Karpas-422 (cell line): Measurements from ENCODE around the gene PLXNA1. TPM values are rescaled to one million over a fixed set of nuclear protein-coding genes. Genes with fewer than 3 reads are reported as not detected.

Experiments used
- DNase-seq: peaks from one replicate; pipeline ENCODE4 v3.0.0-alpha.2; 2015
- H2AFZ ChIP-seq: fragments of 200-600 bp; sonication (generic); 2 replicates; pipeline ENCODE4 v1.6.1; 2014; ENCODE audit warnings: antibody characterized with exemption, low read length, mixed read lengths
- H3K27ac ChIP-seq: fragments of 200-600 bp; sonication (generic); 2 replicates; pipeline ENCODE4 v1.5.1; 2014; ENCODE audit warnings: mild to moderate bottlenecking, low read length, moderate library complexity
- H3K27me3 ChIP-seq: fragments of 200-600 bp; sonication (generic); 2 replicates; pipeline ENCODE4 v1.6.1; 2014; ENCODE audit warnings: low read length, mixed read lengths
- H3K36me3 ChIP-seq: fragments of 200-600 bp; sonication (generic); 2 replicates; pipeline ENCODE4 v1.6.1; 2014; ENCODE audit warnings: low read length, mixed read lengths; ENCODE audit not compliant: insufficient read depth
- H3K4me1 ChIP-seq: fragments of 200-600 bp; sonication (generic); 2 replicates; pipeline ENCODE4 v1.6.1; 2014; ENCODE audit warnings: mild to moderate bottlenecking, low read length, mixed read lengths
- H3K4me2 ChIP-seq: fragments of 200-600 bp; sonication (generic); 2 replicates; pipeline ENCODE4 v1.6.1; 2014; ENCODE audit warnings: low read length, low read depth, mild to moderate bottlenecking; ENCODE audit not compliant: poor library complexity, severe bottlenecking
- H3K4me3 ChIP-seq: fragments of 200-600 bp; sonication (generic); 2 replicates; pipeline ENCODE4 v1.5.1; 2014; ENCODE audit warnings: mild to moderate bottlenecking, antibody characterized with exemption, low read length, mixed read lengths
- H3K79me2 ChIP-seq: fragments of 200-600 bp; sonication (generic); 2 replicates; pipeline ENCODE4 v1.6.1; 2014; ENCODE audit warnings: mild to moderate bottlenecking, low read length, mixed read lengths
- H3K9ac ChIP-seq: fragments of 200-600 bp; sonication (generic); 2 replicates; pipeline ENCODE4 v1.6.0; 2014; ENCODE audit warnings: low read length
- H3K9me2 ChIP-seq: fragments of 200-600 bp; sonication (generic), shearing (Covaris generic); replicated peaks from 2 replicates; pipeline ENCODE4 v1.6.0; 2014; ENCODE audit warnings: mild to moderate bottlenecking, low read length, moderate library complexity; ENCODE audit not compliant: insufficient read depth
- H3K9me3 ChIP-seq: fragments of 300-700, 200-600 bp; sonication (generic); 2 replicates; pipeline ENCODE4 v1.6.1; 2014; ENCODE audit warnings: low read length, mixed read lengths
- H4K20me1 ChIP-seq: fragments of 200-600 bp; sonication (generic); 2 replicates; pipeline ENCODE4 v1.6.1; 2014; ENCODE audit warnings: mild to moderate bottlenecking, antibody characterized with exemption, low read length, low read depth; ENCODE audit not compliant: insufficient read depth
- total RNA-seq: library from RNA; depleted of rRNA; stranded (reverse); fragments of >200 nt; shearing (Covaris generic); gene quantifications from 2 replicates; pipeline ENCODE4 v1.2.3, GENCODE V29; 2014; ENCODE audit warnings: low replicate concordance; rRNA removed

PLXNA1 gene
- total RNA-seq: 7.5 and 15.8 TPM in 2 replicates

DNA sequence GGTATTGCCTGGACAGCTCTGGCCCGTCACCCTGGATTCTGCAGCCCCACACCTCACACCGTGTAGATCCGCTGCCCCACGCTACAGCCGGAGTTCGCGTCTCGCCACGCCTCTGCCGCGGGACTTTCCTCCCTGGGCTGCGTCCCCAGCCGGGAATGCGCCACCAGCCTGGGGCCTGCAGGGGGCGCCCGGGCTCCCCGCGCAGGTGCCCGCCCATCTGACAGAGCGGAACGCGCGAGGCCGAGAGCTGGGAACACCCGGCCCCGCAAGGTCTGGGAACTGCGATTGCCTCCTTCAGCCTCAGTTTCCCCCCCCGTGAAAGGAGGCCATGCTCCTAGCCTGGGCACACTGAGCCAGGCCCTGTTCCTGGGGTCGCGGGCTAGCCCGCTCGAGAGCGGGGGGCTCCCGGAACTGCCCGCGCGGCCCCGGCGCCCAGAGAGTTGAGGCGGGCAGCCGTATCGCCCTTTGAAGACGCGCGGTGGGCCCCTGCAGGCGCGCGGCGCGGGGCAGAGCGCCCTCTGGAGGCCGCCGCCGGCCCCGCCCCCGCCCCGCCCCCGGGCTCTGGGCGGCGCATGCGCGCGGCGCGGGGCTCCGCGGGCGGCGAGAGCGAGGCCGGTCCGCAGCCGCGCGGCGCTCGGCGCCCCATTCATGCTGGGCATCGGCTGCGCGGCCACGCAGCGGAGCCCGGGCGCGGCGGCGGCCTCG, at the start of gene PLXNA1:
Gene PLXNA1, plus strand, starts transcription at position 645 of the 705 bp plus-strand sequence. CDS start 5,479 bp downstream, outside the sequence.
- no peaks in the 10 kb centered on the region for H4K20me1 ChIP-seq
- peak within 1 kb of the TSS; percentile 54 for H3K4me2 ChIP-seq
- H3K79me2 ChIP-seq: no peaks in the 10 kb centered on the region
- DNase-seq: peak; percentile 84
- H3K9ac ChIP-seq: peak within 1 kb of the TSS; percentile 48
- H3K4me1 ChIP-seq: peaks cover 13% of the 10 kb centered on the region
- H3K27ac ChIP-seq: no peak within 1 kb of the TSS
- no peaks in the 10 kb centered on the region for H3K9me3 ChIP-seq
- peak within 1 kb of the TSS; percentile 32; the same call in 1 of the 2 replicates for H3K4me3 ChIP-seq
- no peaks in the 10 kb centered on the region for H3K9me2 ChIP-seq
- no peaks in the 10 kb centered on the region for H3K27me3 ChIP-seq
- no peak within 1 kb of the TSS; the same call in 1 of the 2 replicates for H2AFZ ChIP-seq
- no peaks in the 10 kb centered on the region for H3K36me3 ChIP-seq

DNA sequence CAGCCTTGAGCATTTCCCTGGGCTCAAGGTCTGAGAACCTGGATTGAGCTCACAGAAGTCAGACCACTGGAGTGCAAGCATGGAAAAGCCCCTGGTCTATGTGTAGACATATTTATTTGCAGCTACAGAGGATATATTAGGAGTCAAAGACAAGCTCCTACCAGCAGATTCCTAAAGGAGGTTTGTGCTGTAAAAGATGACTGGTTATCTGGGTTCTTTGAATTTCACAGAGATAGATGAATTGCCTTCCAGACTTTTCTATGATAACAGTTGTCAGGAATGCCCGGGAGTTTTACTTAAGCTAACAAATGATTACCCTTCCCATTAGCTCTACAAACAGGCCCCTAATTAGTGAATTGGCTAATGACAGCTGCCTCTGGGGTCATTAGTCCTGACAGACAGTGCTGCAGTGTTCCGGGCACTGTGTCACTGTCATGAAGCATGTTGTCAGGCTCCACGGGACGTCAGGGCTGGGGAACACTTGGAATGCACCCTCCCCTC, 48.8 kb upstream of the PLXNA1 start:
- Histone ChIP-seq H3K9ac (no peak overlapping the region), H3K4me3 (no peak overlapping the region), H3K27ac (no peak overlapping the region), H3K4me2 (no peak overlapping the region), H4K20me1 (peaks cover 25% of the 10 kb centered on the region; the same call in 1 of the 2 replicates), H3K79me2 (no peaks in the 10 kb centered on the region), H3K4me1 (no peaks in the 10 kb centered on the region), H3K36me3 (no peaks in the 10 kb centered on the region), H3K27me3 (no peaks in the 10 kb centered on the region), H3K9me3 (no peaks in the 10 kb centered on the region), H2AFZ (no peak overlapping the region), H3K9me2 (no peaks in the 10 kb centered on the region)
- no peak for DNase-seq

DNA sequence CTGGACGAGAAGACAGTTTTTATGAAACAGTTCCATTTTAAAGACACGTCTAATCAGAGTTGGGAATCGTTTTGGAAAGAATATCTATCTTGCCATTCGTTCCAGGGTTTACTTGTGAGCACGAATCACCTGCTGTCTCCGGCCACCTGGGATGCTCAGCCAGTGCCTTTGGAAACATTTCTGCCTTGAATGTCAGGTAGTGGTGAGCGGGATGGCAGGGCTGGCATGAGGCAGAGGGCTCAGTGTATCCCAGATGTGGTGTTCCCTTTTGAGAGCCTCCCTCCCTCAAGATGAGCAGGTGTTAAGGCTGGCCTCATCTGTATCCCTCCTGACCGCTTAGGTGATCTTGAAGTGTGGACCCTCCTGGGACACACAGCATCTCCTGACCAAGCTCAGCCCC, 47.9 kb upstream of the PLXNA1 start:
- peaks cover 25% of the 10 kb centered on the region; the same call in 1 of the 2 replicates for H4K20me1 ChIP-seq
- no peaks in the 10 kb centered on the region for H3K27me3 ChIP-seq
- H3K27ac ChIP-seq: no peak overlapping the region
- no peaks in the 10 kb centered on the region for H3K9me2 ChIP-seq
- no peak overlapping the region for H3K4me3 ChIP-seq
- no peak overlapping the region for H2AFZ ChIP-seq
- H3K36me3 ChIP-seq: no peaks in the 10 kb centered on the region
- no peaks in the 10 kb centered on the region for H3K4me1 ChIP-seq
- H3K79me2 ChIP-seq: no peaks in the 10 kb centered on the region
- H3K4me2 ChIP-seq: no peak overlapping the region
- H3K9ac ChIP-seq: no peak overlapping the region
- no peaks in the 10 kb centered on the region for H3K9me3 ChIP-seq
- no peak for DNase-seq

DNA sequence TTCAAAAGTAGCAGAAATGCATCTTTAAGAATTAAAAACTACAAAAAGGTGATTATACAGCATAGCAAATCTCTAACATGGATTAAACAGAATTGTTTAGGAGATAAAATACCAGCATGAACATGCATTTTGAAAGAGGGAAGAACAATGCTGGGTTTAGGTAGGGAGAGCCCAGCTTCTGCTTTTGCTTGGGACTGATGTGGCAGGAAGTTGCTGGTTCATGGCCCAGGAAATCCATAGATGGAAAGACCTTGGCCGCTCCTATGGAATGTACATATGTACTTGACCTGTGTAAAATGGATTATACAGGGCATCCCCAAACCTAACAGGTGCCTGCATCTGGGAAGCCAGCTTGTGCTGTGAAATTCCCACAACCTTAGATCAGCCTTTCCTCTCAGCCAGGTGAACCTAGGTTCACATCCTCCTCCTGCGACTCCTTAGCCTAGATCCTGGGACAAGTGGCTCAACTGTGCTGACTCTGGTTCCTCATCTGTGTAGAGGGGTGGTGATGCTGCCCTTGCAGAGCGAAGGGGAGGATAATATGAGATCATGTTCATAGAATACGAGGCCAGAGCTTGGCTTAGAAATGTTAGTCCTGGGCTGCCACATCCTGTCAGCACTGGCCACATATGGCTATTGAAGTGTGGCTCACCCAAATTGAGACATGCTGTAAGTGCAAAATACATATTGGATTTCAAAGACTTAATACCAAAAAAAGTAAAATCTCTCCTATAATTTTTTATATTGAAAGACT, 47.0 kb upstream of the PLXNA1 start:
- Histone ChIP-seq H3K27me3 (no peaks in the 10 kb centered on the region), H3K9ac (no peak overlapping the region), H3K27ac (no peak overlapping the region), H3K4me2 (no peak overlapping the region), H3K4me1 (no peaks in the 10 kb centered on the region), H3K79me2 (no peaks in the 10 kb centered on the region), H4K20me1 (peaks cover 21% of the 10 kb centered on the region; the same call in 1 of the 2 replicates), H3K9me2 (no peaks in the 10 kb centered on the region), H3K4me3 (no peak overlapping the region), H3K36me3 (no peaks in the 10 kb centered on the region), H2AFZ (no peak overlapping the region), H3K9me3 (no peaks in the 10 kb centered on the region)
- no peak for DNase-seq

DNA sequence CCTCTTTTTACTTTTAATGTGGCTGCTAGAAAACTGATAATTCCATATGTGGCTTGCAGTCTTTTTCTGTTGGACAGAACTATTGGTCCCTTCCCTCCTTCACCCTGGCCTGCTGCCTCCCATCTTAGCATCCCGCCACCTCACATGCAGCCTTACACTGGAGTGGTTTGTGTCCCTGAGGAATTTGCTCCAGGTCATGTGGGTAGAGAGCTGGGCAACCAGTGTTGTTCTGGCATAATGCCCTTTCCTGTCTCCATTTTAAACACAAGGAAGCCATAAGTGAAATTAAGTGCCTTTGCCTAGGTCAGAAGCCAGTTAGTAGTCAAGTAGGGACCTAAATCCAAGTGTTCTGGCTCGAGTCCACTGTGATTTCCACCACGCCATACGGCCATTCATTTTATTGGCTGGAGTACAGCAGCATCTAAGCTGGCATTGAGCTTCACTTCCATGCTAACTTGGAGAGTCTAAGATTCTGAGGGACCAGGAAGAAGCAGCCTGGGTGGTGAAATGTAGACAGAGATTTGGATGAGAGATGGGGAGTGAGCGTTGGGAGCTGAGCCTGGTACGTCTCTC, 46.0 kb upstream of the PLXNA1 start:
- Histone ChIP-seq H3K79me2 (no peaks in the 10 kb centered on the region), H4K20me1 (peaks cover 25% of the 10 kb centered on the region; the same call in 1 of the 2 replicates), H3K4me3 (no peak overlapping the region), H2AFZ (no peak overlapping the region), H3K27ac (no peak overlapping the region), H3K9ac (no peak overlapping the region), H3K4me2 (no peak overlapping the region), H3K4me1 (no peaks in the 10 kb centered on the region), H3K36me3 (no peaks in the 10 kb centered on the region), H3K27me3 (no peaks in the 10 kb centered on the region), H3K9me2 (no peaks in the 10 kb centered on the region), H3K9me3 (no peaks in the 10 kb centered on the region)
- no peak for DNase-seq

DNA sequence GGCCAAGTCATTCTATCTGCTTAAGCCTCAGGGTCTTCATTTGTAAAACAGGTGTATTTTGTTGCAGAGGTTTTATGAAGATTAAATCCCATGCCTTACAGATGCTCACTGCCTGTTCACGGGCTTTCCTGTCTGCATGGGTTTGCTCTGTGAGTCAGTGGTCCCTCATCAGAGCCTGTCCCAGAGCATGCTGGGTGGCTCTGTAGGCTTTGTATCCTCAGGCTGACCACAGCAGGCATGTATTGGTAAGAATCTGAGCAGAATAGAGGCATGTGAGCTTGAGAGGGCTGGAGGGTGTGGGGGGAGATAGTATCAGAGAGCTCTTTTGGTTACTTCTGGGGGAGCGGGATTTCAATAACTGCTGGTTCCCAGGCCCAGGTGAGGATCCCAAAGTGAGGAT, 45.4 kb upstream of the PLXNA1 start:
- Histone ChIP-seq H3K27me3 (no peaks in the 10 kb centered on the region), H3K4me2 (no peak overlapping the region), H3K36me3 (no peaks in the 10 kb centered on the region), H2AFZ (no peak overlapping the region), H3K4me3 (no peak overlapping the region), H3K9me2 (no peaks in the 10 kb centered on the region), H3K79me2 (no peaks in the 10 kb centered on the region), H3K4me1 (no peaks in the 10 kb centered on the region), H3K9ac (no peak overlapping the region), H3K9me3 (no peaks in the 10 kb centered on the region), H4K20me1 (peaks cover 19% of the 10 kb centered on the region; the same call in 1 of the 2 replicates), H3K27ac (no peak overlapping the region)
- DNase-seq: no peak

DNA sequence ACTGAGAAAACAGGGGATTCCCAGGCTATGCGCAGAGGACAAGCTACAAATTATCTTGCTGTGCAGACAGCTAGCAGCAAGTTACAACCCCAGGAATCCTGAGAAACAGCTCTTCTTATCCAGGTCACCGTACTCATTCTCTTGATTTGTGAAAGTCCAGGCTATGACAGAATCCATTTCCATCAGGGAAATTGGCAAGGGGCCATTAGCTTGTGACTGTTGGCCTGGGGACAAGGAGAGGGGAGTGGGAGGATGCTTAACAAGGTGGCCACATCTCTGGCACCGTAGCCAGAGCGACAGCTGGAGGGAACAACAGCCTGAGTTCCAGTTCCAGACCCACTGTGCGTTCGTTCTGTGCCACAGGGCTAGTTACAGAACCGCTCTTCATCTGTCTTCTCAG, 44.9 kb upstream of the PLXNA1 start:
- Histone ChIP-seq H3K4me3 (no peak overlapping the region), H3K36me3 (no peaks in the 10 kb centered on the region), H3K9me3 (no peaks in the 10 kb centered on the region), H3K9ac (no peak overlapping the region), H3K79me2 (no peaks in the 10 kb centered on the region), H3K4me1 (no peaks in the 10 kb centered on the region), H3K9me2 (no peaks in the 10 kb centered on the region), H3K27ac (no peak overlapping the region), H3K4me2 (no peak overlapping the region), H4K20me1 (peaks cover 19% of the 10 kb centered on the region; the same call in 1 of the 2 replicates), H2AFZ (no peak overlapping the region), H3K27me3 (no peaks in the 10 kb centered on the region)
- DNase-seq: no peak
